HG02610 (cell line): ENCODE measurements around the gene DIPK1C.

ENCODE experiments used
- ATAC-seq: cut with Tn5 transposase; IDR thresholded peaks from one replicate; pipeline ENCODE4 v1.9.1; 2021; ENCODE audit warnings: mild to moderate bottlenecking, moderate library complexity; ENCODE audit not compliant: unreplicated experiment

Gene DIPK1C

DNA sequence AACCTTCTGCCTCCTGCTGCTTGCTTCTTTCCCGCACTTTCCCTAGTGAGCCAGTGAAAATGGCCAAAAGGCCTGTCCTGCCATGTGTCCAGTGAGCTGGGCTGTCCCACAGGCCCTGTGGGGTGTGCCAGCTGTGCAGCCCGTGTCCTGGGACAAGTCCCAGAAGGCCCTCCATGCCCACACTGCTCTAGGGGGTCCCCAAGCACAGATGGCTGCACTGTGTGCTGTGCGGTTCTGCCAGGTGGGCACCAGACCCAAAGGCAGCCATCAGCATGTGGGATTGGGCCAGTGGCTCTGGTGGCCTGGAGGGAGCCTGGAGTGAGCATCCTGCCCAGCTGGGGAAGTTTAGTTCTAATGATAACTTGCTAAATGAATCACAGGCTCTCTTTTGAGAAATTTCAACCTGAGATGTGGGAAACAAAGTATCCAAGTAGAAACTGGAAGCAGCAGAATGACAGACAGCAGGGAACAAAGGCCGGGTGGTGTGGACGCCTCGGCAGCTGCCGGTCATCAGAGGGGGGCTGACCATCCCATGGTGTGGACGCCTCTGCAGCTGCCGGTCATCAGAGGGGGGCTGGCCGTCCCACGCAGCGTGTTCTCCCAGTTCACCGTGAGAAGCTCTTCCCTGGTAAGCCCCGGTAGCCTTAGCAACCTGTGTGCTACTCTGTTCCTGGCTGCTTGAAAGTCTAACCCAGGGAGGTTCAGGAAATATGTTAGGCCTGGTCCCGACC, 29.2 kb upstream of the DIPK1C start:
- no peak for ATAC-seq

DNA sequence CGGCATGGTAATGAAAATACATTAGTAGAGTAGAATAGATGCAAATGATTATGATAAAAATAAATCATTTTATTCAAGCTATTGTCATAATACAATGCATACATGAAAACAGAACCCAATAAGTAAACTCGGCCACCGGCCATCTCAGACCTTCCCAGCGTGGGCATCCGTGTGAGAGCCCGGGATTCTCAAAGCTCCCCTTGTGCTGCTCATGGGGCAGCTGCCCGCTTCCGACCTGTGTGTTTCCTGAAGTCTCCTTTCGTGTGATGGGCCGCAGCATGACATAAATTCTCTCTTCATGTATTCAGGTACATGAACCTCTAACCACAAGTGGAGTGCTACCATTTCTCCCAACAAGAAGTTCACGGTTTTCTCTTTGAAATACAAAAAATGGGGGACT, 25.6 kb upstream of the DIPK1C start:
- ATAC-seq = no peak

DNA sequence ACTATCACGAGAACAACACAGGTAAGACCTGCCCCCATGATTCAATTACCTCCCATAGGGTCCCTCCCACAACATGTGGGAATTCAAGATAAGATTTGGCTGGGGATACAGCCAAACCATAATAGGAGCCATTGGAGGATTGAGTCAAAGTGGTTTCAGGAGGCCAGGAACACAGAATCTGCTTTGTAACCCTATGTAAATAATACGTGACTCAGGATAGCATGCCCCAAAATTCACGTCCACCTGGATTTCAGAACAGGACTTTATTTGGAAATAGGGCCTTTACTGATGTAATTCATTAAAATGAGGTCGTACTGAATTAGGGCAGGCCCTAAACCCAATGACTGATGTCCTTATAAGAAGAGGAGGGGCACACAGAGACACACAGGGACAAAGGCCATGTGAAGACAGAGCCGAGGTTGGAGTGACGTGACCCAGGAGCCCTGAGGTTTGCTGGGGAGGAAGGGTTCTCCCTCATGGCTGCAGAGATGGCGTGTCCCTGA, 23.1 kb upstream of the DIPK1C start:
- no peak for ATAC-seq

DNA sequence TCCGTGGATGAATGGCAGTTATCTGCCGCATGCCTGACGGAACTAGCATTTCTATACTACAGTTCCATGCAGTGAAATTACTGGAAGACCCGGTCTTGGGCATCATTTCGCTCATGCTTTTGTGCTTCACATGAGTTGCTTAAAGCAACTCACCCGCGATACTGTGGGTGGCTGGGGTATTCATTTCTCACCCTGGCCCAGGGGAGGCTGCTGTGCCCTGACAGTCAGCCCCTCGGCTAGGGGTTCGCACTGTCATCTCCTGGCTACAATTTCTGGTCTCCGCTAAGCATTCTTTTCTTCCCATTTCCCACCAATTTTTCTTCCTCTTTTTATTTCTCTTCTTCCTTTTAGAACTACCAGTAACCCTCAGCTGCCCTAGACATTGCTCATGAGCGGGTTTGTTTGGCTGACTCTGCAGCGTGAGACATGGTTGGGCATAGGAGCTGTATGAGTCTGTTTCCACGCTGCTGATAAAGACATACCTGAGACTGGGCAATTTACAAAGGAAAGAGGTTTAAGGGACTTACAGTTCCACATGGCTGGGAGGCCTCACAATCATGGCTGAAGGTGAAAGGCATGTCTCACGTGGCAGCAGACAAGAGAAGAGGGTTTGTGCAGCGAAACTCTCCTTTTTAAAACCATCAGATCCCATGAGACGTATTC, 22.5 kb upstream of the DIPK1C start:
- no peak for ATAC-seq

DNA sequence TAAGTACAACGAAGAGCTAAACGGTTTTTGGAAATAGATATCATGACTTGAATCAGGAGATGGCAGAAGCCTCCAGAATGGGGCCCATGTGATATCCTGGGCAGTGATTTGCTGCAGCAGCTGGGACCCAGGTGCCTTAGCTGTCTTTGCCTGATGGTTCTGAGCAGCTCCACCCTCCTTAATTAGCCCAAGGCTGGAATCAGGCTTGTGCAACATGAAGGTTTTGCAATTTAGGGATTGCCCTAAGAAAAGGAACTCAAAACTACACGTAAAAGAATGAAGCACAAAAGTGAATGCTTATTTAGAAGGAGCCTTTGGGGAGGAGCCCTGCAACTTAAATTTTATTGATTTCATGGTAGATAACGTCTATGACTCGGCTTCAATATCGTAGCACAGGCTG, 21.8 kb upstream of the DIPK1C start:
- ATAC-seq = no peak

DNA sequence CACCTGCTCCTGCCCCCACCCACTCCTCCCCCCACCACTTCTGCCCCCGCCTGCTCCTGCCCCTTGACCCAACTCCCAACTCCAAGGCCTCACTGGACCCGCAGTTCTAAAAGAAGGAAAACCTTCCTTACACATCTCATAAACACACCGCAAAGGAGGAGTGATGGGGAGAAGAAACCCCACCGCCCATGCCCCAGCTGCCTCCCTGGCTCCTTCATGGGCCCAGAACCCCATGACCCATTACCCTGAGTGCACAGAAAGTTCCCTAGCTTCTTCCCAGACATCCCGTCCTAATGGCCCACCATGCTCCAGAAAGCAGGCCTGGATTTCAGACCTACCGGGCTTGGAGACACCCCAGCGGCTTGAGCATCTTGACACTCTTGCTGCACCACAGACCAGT, 21.2 kb upstream of the DIPK1C start:
- ATAC-seq = no peak

DNA sequence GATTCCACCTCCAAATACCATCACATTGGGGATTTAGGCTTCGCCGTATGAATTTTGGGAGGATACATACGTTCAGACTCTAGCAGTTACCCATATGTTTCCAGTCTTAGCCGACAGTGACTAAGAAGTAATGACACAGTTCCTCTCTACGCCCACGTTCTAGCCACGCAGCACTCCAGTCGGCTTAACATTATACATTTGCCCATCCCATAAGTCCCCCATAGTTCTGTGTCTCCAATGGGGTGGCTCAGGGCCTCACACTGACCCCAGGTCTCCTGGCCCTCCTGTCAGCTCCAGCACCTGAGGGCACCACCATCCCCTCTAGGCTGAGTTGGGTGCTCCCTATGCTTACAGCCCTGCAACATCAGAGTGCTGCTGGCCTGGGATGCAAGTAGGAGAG, 20.7 kb upstream of the DIPK1C start:
- ATAC-seq = no peak

DNA sequence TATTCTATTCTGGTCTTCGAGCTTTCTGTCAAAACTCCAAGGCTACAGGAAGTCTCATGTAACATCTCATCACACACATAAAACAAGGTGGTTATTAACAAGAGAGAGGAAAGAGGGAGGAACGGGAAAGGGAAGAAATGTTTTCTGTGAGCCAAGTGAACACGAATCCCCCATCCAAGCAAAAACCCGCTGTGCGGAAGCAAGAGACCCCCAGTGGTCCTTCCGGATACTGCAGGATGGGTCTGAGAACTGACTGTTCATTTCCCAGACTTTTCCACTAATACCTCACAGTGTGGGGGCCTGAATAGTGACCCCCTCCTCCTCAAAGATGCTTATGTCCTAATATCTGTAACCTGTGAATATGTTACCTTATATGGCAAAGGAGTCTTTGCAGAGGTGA, 19.0 kb upstream of the DIPK1C start:
- ATAC-seq = peak; percentile 58

DNA sequence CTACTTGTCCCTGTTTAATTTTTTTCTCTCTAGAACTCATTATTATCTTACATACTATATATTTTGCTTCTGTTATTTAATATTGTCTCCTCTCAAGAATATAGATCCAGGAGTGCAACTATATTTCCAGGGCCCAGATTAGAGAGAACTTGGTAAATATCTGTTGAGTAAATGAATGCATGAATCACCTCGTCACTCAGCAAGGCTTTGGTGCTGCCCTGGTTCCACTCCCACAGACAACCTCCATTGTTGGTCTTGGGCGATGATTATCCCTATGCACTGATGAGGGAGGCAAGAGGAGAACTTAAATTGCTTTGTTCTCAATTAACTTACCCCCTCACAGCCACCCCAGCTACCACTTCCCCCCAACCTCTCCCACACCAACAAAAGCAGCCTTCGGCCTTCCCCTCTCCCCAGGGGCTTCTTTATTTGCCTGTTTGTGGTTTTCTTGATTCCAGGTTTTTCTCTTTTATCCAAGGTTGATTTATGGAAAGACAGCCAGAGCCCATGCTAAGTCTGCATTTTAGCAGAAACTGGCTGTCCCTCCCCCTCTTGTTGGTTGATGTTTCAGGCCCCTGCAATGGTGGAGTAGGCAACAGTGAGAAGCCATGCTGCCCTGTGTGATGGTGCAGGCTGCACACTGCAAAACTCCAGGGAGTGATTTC, 17.0 kb upstream of the DIPK1C start:
- no peak for ATAC-seq

DNA sequence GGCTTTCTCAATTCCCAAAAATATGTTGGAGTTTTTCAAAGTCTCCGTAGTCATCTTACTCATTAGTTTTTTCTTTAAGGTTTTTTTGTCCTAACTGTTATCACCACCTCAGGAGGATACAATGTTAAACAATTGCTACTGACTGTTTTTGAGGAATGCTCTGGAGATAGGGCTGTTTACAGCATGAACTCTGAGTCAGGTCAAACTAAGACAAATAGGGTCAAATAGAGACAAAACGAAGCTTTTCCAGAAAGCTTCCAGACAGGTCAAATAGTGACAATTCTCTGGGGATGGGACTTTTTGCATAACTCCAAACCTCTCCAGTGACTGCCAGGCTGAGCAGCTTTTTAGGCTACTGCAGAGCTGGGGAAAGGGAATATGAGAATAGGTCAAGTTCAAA, 15.2 kb upstream of the DIPK1C start:
- ATAC-seq = no peak

DNA sequence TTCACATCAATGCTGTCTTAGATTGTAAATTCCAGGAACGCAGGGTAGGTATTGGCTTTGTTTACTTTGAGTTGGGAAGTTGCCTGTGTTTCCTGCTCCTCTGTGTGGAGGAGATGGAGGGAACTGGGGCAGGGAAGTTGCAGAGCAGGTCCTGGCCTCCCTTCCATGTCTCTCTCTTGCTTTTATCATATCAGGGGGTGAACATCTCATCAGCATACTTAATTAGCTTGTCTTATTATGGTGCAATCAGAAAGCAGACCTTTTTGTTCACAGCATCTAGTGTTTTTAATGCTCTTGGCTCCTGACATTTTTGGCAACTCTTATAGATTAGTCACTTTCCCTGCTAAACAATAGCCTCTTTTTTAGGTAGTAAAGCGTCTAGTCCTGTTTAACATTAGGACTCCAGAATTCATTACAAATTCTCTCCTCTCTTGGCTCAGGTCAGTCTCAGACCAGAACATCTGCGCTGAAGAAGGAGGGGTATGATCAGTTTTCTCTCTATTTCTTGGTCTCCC, 11.5 kb upstream of the DIPK1C start:
- no peak for ATAC-seq

DNA sequence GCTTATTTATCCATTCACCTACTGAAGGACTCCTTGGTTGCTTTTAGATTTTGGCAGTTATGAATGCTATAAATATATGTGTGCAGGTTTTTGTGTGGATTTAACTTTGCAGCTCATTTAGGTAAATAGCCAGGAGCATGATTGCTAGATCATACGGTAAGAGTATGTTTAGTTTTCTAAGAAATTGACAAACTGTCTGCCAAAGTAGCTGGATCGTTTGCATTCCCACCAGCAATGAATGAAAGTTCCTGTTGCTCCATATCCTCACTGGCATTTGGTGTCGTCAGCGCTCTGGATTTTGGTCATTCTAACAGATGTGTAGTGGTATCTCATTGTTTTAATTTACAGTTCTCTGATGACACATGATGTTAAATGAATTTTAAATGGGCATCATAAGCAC, 8.7 kb upstream of the DIPK1C start:
- ATAC-seq = no peak

DNA sequence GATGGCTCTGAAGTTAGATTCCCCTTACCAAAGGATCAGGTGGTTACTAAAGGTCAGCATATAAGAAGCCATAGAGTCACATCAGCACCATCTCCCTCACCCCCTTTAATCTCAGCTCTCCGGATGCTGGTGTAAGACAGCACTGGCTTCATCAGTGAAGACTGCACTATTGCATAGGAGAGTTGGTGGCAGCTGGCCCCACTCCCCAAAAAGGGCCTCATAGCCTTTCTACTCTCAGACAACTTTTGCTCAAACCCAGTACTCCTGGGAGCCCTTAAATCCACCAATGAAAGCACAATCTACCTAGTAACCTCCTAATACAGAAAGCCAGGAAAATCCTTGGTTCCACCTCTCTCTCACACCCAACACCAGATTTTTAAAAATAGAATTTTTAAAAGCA, 6.9 kb upstream of the DIPK1C start:
- ATAC-seq = no peak

DNA sequence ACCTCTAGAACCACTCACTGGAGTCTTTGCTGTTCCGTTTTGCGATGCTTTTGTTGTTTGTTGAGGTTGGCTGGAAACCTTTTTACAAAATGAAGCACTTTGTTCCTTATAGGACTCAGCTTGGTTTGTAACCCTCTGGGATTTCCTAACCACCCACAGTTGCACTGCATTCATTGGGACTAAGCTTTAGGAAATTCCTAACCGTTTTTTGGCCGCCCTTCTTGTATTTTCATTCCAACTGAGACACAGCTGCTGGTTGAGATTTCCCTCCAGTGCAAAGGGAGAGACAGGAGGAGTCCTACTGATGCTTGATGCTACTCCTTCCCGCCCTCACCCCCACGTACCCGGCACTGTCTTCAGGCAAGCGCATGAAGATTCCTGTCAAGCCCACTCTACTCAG, 6.1 kb upstream of the DIPK1C start:
- no peak for ATAC-seq

DNA sequence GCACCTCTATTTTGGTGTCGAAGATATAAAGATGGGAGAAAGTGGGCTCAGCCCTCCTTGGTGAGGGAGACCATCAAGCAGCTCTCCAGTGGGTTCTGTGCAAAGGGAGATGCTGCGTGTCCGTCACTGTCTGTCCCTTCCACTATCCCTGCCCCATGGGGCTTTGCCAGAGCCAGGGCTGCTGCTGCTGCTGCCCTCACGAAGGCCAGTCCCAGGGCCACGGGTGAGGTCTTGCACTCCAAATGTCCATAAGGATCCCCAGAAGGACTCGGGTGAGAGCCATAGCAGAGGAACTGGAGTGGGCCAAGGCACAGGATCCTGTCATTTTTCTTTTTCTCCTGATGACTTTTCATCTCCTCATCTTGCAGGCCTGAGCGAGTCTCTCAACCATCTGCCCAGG, 3.7 kb upstream of the DIPK1C start:
- no peak for ATAC-seq

DNA sequence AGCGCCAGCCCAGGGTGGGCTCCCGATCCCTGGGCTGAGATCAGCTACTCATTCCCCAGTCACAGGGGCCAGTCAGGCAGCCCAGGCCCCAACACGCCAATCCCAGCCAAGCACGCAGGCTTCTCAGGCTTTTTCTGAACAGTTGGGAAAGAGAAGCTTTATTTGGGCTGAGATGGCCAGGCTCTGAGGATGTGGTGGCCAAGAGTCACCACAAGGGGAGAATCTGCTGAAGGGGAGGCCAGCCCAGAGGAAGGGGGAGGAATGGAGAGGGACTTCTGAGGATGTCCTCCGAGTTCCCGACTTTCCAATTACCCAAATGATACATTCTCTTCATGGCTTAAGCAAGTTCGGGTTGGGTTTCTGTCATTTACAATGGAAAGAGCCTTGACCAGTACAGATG, 2.8 kb upstream of the DIPK1C start:
- ATAC-seq = no peak

DNA sequence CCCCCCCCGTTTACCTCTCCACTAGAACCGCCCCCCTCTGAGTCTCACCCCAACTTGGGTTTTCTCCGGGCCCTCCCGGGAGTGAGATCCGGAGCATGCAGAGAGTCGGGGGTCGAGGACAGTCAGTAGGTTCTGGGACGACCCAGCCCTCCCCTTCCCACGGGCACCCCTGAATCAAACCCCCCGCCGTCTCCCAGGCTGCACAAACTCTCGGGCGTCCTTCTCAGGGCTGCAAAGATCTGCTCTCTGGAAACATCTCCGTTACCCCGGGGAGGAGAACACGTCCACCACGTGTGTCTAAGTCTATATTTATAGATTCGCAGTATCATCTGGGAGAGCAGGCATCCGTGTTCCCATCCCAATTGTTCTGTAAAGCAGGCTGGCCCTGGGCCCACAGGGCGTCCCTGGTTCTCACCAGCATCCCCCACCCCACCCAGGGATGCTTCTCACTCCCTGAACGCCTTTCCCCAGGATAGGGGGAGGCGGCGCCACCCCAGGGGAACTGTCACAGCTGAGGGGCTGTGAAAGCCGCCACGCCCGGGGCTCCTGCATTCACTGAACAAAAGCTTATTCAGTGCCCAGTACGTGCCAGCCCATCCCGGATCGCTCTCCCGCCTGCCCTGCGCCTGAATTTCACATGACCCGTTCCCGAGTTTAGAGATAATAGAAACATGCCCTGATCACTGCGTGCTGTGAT, 765 bp upstream of the DIPK1C start:
- ATAC-seq = no peak

DNA sequence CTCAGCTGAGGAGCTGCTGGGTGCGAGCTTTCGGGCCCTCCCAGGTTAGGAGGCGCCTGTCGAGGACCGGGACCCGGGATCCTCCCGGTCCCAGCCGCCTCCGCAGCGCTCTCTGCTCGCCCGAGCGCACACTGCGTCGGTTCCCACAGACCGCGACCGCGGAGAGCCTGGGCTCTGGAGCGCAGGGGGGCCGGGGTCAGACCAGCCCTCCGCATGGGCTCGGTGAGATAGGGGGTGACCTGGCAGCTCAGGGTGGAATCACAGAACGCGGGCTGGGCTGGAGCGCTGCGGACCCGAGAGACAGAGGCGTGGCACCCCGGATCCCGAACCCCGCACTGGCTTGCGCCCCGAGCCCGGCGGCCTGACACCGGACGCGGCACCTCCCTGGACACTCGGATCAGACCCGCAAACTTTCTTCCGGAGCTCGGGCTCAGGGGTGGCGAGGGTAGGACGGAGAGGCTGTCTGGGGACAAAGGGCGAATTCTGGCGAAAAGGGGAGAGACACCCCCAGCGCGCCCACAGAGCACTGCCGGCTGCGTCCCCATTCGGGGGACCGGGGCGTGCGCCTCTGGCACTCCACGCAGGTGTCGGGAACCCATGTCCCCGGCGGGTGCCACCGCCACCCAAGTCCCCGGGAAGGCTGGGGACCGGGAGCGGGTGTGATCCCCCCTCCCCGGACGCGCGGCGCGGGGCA, 612 bp downstream of the DIPK1C start:
- no peak for ATAC-seq

DNA sequence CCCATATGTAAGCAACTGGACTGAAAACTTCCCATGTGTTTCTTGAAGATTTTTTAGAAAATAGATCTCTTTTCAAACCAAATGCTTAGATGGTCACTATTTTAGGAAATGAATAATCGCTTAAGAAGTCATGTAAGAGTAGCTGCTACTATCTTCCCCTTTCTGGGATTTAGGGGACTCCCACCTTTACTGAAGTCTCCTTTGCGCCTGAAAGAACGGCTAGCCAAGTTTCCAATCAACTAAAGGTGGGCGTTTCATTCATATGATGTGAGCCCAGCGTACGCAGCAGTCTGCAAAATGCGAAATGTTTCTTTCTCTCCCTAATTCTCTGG, 1.1 kb downstream of the DIPK1C start:
- no peak for ATAC-seq

DNA sequence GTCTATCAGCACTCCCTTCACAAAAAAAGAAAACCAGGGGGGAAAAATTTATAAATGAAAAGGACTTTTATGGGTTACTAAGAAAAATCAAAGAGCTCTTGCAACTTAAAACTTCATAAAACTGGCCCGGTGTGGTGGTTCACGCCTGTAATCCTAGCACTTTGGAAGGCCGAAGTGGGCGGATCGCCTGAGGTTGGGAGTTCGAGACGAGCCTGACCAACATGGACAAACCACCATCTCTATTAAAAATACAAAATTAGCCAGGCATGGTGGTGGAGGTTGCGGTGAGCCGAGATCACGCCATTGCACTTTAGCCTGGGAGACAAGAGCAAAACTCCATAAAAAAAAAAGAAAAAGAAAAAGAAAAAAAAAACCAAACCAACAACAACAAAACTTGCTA, 1.7 kb downstream of the DIPK1C start:
- no peak for ATAC-seq

DNA sequence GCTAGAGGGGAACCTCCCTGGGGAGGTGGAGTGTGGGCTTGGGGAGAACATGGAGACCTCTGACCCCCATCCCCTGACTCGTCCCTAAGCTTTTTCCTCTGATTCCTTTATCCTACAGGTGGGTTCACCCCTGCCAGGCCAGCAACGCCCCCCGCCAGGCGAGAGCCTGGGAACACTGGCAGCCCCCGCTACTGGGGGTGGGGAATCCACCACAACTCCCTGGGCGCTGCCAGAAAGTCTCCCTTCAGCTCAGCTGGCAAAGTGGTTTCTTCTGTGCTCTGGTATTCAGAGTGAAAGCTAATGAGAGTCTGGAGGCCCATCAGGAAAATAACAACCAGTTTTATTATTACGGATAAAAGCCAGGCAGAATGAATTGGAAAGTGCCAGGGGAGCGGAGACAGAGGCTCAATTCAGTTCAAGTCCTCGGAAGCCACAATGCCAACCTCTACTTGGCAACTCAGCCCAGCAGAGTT, 2.8 kb downstream of the DIPK1C start:
- no peak for ATAC-seq
